ENCODE measurements around the gene LHPP.

LHPP gene

DNA sequence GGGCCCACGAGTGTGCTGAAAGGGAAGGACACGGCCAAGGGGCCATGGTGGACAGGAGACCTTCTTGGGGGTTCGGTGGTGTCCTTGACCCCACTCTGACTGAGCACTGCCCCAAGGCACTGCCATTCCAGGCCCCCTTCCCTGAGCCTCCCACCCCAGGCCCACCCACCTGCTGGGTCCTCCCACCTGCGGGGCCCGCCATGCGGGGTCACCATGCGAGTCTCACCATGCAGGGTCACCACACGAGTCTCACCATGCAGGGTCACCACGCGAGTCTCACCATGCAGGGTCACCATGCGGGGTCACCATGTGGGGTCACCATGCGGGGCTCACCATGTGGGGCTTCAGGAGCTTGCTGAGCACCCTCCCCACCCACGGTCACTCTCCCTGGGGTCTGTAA lies 76.3 kb downstream of the LHPP start:
- Histone ChIP-seq H4K20me1 (ENCODE audit: insufficient read depth) (no peaks in the 10 kb centered on the region), H3K36me3 (ENCODE audit: insufficient read depth) (no peaks in the 10 kb centered on the region), H3K79me2 (ENCODE audit: insufficient read depth, low read depth) (no peaks in the 10 kb centered on the region), H3K4me2 (no peak overlapping the region), H3K9ac (no peak overlapping the region), H3K4me3 (IDR thresholded peaks at IDR 0.05; ENCODE audit: insufficient read depth, low read depth, low read length) (no peak overlapping the region), H3K27ac (no peak overlapping the region), H3K27me3 (ENCODE audit: insufficient read depth, low read depth) (no peaks in the 10 kb centered on the region), H3K4me1 (ENCODE audit: low read depth, poor library complexity, severe bottlenecking) (peaks cover 8% of the 10 kb centered on the region), H2AFZ (ENCODE audit: low read depth) (no peak overlapping the region)
- TF ChIP-seq, protein P1, sequence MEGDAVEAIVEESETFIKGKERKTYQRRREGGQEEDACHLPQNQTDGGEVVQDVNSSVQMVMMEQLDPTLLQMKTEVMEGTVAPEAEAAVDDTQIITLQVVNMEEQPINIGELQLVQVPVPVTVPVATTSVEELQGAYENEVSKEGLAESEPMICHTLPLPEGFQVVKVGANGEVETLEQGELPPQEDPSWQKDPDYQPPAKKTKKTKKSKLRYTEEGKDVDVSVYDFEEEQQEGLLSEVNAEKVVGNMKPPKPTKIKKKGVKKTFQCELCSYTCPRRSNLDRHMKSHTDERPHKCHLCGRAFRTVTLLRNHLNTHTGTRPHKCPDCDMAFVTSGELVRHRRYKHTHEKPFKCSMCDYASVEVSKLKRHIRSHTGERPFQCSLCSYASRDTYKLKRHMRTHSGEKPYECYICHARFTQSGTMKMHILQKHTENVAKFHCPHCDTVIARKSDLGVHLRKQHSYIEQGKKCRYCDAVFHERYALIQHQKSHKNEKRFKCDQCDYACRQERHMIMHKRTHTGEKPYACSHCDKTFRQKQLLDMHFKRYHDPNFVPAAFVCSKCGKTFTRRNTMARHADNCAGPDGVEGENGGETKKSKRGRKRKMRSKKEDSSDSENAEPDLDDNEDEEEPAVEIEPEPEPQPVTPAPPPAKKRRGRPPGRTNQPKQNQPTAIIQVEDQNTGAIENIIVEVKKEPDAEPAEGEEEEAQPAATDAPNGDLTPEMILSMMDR (conservative IDR thresholded peaks at IDR 0.05; ENCODE audit: low read depth, low read length) = no peak

DNA sequence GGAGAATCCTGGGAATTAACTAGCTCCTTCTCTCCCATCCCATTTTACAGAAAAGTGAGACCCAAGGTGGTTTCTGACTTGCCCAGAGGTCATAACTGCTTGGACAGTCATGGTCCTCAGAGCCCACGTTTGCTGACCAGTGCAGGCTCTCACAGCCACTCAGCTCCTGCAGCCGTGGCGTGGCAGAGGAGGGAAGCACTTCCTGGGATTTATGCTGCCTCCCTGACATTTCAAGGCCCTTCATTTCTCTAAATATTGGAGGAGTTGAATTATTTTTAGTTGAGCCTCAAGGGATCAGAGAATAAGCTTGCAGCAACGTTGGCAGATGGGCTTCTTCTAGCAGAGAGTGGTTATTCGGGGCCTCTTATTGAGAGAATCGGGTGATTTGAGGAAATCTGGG lies 77.1 kb downstream of the LHPP start:
- TF ChIP-seq, protein P1 (conservative IDR thresholded peaks at IDR 0.05; ENCODE audit: low read depth, low read length) = no peak
- Histone ChIP-seq H4K20me1 (ENCODE audit: insufficient read depth) (no peaks in the 10 kb centered on the region), H3K79me2 (ENCODE audit: insufficient read depth, low read depth) (no peaks in the 10 kb centered on the region), H3K27ac (no peak overlapping the region), H3K4me2 (no peak overlapping the region), H3K36me3 (ENCODE audit: insufficient read depth) (no peaks in the 10 kb centered on the region), H3K9ac (no peak overlapping the region), H3K4me3 (IDR thresholded peaks at IDR 0.05; ENCODE audit: insufficient read depth, low read depth, low read length) (no peak overlapping the region), H2AFZ (ENCODE audit: low read depth) (no peak overlapping the region), H3K4me1 (ENCODE audit: low read depth, poor library complexity, severe bottlenecking) (peaks cover 8% of the 10 kb centered on the region), H3K27me3 (ENCODE audit: insufficient read depth, low read depth) (no peaks in the 10 kb centered on the region)

DNA sequence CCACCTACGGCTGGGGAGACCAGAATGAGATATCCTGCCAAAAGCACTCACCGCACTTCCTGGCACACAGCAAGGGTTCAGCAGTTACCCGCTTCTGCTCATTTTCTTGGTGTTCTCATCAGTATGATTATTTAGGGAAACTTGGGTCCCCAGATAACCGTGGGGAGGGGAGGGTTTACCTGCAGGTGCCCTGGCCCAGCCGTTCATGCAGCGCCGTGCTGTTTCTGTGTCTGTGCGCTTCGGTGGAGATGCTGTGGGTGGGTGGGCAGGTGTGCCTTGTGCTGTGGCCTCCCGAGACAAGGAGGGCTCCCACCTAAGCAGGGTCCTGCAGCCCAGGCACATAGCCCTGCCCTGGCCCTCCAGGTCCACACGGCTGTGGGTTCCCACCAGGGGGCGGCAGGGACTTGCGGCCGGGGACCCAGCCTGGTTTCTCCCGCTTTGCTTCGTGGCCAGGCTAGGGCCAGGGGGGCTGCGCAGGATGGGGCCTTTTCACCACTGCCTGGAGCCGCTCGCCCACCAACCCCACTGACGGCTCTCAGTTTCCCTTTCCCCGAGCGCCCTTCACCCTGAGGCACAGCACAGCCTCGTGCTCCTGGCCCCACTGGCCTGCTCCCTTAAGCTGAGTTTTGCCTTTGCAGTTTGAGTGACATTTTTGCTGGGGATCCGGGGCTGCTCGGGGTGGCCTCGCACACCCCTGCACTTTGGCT lies 78.5 kb downstream of the LHPP start:
- Histone ChIP-seq H3K79me2 (ENCODE audit: insufficient read depth, low read depth) (no peaks in the 10 kb centered on the region), H3K9ac (peak overlapping the region; percentile 33; the same call in 1 of the 2 replicates), H3K27ac (no peak overlapping the region), H3K36me3 (ENCODE audit: insufficient read depth) (no peaks in the 10 kb centered on the region), H3K27me3 (ENCODE audit: insufficient read depth, low read depth) (no peaks in the 10 kb centered on the region), H3K4me2 (peak overlapping the region; percentile 48; the same call in 1 of the 2 replicates), H3K4me3 (IDR thresholded peaks at IDR 0.05; ENCODE audit: insufficient read depth, low read depth, low read length) (no peak overlapping the region), H3K4me1 (ENCODE audit: low read depth, poor library complexity, severe bottlenecking) (peaks cover 8% of the 10 kb centered on the region), H2AFZ (ENCODE audit: low read depth) (peak overlapping the region; percentile 84; the same call in 1 of the 2 replicates), H4K20me1 (ENCODE audit: insufficient read depth) (no peaks in the 10 kb centered on the region)
- TF ChIP-seq, protein P1 (conservative IDR thresholded peaks at IDR 0.05; ENCODE audit: low read depth, low read length) = peak; percentile 80

DNA sequence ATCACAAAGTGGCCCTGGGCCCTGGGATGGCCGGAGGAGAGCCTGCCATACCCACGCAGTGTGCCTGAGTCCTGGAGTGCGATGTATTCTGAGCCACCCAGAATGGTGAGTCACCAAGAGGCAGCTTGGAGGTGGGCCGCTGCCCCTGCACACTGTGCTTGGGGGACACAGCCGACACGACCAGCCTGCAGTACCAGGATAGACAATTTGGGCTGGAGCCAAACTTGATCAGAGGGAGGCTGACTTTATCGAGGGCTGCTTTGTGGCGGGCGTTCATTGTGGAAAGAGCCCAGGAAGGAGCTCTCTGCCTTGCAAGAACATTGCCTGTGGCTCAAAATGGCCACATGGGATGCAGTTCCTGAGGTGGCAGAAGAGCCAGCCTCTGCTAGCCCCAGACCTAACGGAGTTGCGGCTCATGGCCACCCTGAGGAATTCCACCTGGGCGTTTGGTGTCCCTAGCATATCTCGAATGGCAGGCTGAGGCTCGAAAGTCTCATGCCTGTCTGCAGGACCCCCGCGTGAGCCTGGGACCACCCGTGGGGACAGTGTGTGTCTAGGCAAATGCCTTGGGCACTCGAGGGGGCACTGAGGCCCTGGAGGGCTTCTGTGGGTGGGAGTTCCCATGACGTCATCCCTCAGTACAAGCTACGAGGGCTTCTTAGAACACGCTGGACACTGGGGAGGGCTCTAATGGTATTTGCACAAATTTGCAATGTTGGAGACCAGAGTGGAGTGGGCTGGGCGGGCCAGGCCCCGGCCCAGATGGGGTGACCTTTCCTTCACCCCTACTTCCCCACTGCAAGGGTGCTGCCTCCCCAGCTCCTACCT lies 79.7 kb downstream of the LHPP start:
- H3K27ac ChIP-seq = no peak overlapping the region
- H3K79me2 ChIP-seq (ENCODE audit: insufficient read depth, low read depth) = no peaks in the 10 kb centered on the region
- peaks cover 8% of the 10 kb centered on the region for H3K4me1 ChIP-seq (ENCODE audit: low read depth, poor library complexity, severe bottlenecking)
- H2AFZ ChIP-seq (ENCODE audit: low read depth) = no peak overlapping the region
- TF ChIP-seq, protein P1 (conservative IDR thresholded peaks at IDR 0.05; ENCODE audit: low read depth, low read length) = no peak
- no peaks in the 10 kb centered on the region for H3K27me3 ChIP-seq (ENCODE audit: insufficient read depth, low read depth)
- H3K9ac ChIP-seq = no peak overlapping the region
- no peaks in the 10 kb centered on the region for H4K20me1 ChIP-seq (ENCODE audit: insufficient read depth)
- H3K4me2 ChIP-seq = no peak overlapping the region
- no peak overlapping the region for H3K4me3 ChIP-seq (IDR thresholded peaks at IDR 0.05; ENCODE audit: insufficient read depth, low read depth, low read length)
- H3K36me3 ChIP-seq (ENCODE audit: insufficient read depth) = no peaks in the 10 kb centered on the region
